ENCODE data around the gene SH3BGR.

GRCh38 chr21:39480271-39480670 is 28.5 kb downstream of the SH3BGR start:
- TF ChIP-seq POLR2A (IDR thresholded peaks at IDR 0.05) = no peak
- TF ChIP-seq, protein P1, sequence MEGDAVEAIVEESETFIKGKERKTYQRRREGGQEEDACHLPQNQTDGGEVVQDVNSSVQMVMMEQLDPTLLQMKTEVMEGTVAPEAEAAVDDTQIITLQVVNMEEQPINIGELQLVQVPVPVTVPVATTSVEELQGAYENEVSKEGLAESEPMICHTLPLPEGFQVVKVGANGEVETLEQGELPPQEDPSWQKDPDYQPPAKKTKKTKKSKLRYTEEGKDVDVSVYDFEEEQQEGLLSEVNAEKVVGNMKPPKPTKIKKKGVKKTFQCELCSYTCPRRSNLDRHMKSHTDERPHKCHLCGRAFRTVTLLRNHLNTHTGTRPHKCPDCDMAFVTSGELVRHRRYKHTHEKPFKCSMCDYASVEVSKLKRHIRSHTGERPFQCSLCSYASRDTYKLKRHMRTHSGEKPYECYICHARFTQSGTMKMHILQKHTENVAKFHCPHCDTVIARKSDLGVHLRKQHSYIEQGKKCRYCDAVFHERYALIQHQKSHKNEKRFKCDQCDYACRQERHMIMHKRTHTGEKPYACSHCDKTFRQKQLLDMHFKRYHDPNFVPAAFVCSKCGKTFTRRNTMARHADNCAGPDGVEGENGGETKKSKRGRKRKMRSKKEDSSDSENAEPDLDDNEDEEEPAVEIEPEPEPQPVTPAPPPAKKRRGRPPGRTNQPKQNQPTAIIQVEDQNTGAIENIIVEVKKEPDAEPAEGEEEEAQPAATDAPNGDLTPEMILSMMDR (IDR thresholded peaks at IDR 0.05) = no peak

All from esophagus squamous epithelium (tissue), 4 donors.